GM18861 (cell line): ENCODE measurements around the gene TPPP.
A peak's percentile ranks its signal among the peaks of the same experiment; 100 is the strongest.
"Not testable (repeated sequence)": the region's sequence is repeated elsewhere in the genome, so short reads cannot be mapped to it uniquely, and the experiment has no call there.

Source experiments
- ATAC-seq: cut with Tn5 transposase; IDR thresholded peaks from one replicate; pipeline ENCODE4 v1.9.1; 2021; ENCODE audit not compliant: unreplicated experiment

TPPP gene

GRCh38 chr5:695475-695874 lies 2.3 kb upstream of the TPPP start:
- not testable (repeated sequence) for ATAC-seq

- not testable (repeated sequence) for ATAC-seq
Measured at GRCh38 chr5:694042-694431, 885 bp upstream of the TPPP start.

GRCh38 chr5:692529-693041 lies 567 bp downstream of the TPPP start:
- peak; percentile 18 for ATAC-seq

- no peak for ATAC-seq
Measured at GRCh38 chr5:691817-692528, 1.2 kb downstream of the TPPP start.

- not testable (repeated sequence) for ATAC-seq
Measured at GRCh38 chr5:691049-691448, 2.1 kb downstream of the TPPP start.

GRCh38 chr5:690293-690692 lies 2.9 kb downstream of the TPPP start:
- not testable (repeated sequence) for ATAC-seq

GRCh38 chr5:688348-689010 lies 4.7 kb downstream of the TPPP start:
- not testable (repeated sequence) for ATAC-seq

GRCh38 chr5:686936-687335 lies 6.2 kb downstream of the TPPP start:
- ATAC-seq = not testable (repeated sequence)

GRCh38 chr5:686172-686523 lies 7.0 kb downstream of the TPPP start:
- not testable (repeated sequence) for ATAC-seq

GRCh38 chr5:685262-686171 lies 7.6 kb downstream of the TPPP start:
- no peak for ATAC-seq

GRCh38 chr5:684751-685216 lies 8.4 kb downstream of the TPPP start:
- ATAC-seq = no peak

GRCh38 chr5:683551-684481 lies 9.3 kb downstream of the TPPP start:
- no peak for ATAC-seq

GRCh38 chr5:682651-683358 lies 10.3 kb downstream of the TPPP start:
- not testable (repeated sequence) for ATAC-seq

- ATAC-seq = not testable (repeated sequence)
Measured at GRCh38 chr5:682216-682615, 10.9 kb downstream of the TPPP start.

GRCh38 chr5:681317-682191 lies 11.6 kb downstream of the TPPP start:
- not testable (repeated sequence) for ATAC-seq

- ATAC-seq = not testable (repeated sequence)
Measured at GRCh38 chr5:680836-681235, 12.3 kb downstream of the TPPP start.

GRCh38 chr5:680118-680795 lies 12.9 kb downstream of the TPPP start:
- ATAC-seq = not testable (repeated sequence)
